D341Med (cell line): ENCODE data around the gene ADAMTS13.
"Not testable (repeated sequence)": the region's sequence is repeated elsewhere in the genome, so short reads cannot be mapped to it uniquely, and the experiment has no call there.

Source experiments
- DNase-seq: peaks from one replicate; pipeline ENCODE4 v3.0.0; 2012; ENCODE audit warnings: low spot score

ADAMTS13 gene

DNA sequence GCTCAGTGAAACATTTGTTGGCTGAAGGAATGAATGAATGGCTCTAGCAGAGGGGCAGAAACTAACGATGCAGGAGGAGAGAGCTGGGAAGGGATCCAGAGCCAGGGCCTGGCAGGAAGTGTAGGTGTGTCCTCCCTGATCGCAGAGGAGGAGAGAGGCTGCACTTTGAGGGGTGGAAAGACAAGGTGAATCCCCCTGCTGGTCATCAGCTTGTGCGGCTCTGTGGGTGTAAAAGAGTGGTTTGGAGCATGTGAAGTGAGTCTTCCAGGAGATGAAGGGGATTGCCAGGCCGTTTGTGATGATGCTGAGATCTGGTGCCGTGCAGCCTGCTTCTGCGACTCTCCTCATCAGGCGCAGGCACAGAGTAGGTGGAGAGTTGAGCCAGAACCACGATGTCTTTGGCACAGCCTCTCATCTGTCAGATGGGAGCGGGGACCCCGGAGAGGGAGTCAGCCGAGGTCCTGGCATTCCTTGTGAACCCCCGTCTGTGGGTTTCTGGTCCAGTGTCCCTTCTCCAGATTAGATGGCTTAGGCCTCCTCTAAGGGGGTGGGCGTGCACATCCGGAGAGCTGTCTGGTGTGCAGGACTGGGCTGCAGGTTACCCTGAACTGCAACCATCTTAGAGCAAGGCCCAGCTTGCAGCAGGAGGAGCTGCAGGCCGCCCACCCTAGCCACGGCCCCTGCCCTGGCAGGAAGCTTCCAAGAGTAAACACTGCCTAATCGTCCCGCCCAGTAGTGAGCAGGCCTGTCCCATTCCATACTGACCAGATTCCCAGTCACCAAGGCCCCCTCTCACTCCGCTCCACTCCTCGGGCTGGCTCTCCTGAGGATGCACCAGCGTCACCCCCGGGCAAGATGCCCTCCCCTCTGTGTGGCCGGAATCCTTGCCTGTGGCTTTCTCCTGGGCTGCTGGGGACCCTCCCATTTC, at the start of gene ADAMTS13:
Gene ADAMTS13, plus strand, starts transcription at position 753 of the 928 bp plus-strand sequence. Its CDS starts 77 bp downstream, at position 830.
- DNase-seq = no peak

DNA sequence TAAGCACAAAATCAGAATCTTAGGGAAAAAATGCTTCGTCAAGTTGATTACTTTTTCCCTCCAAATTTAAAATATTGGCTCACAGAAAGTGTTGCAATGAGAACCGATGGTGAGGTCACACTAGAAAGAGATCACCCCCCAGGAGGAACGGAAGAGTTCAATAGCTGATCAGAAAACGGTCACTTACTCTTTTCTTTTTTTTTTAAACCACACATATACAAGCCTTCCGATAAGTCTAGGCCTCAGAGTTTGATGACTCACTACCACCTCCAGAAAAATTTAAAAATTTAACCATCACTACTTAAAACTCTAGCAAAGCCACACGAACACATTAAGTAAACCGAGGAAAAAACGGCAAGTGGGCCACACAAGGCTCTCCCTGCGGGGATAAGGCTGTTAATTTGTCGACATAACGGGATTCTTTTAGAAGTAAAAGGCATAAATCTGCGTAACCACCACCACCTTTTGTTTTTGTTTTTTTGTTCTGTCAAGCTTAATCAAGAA, 47.5 kb upstream of the ADAMTS13 start:
- no peak for DNase-seq

DNA sequence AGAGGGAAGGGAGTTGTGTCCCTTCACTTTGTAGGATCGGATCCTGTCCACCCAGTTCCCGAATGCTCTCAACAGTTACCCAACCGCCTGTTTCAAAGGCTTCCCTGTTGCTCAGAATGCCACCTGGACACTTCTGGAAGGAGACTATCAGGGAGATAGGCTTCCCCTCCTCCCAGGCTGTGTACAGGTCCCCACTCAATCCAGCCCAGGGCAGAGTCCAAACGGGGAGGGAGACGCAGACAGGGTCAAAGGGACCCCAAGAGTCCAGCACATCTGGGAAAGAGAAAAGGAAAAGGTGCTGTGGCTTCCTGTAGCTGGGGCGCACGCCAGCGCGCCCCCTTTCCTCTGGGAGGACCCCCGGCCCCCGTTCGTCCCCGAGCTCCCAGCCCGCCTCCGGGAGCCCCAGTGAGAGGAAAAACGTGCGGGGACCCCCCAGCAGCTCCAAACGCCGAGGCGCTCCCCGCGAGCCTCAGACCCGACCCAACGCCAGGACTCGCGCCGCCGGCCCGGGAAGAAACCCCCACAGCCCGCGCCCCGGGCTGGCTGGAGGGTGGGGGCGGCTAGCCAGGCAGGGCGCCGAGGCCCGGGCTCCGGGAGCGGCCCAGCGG, 46.9 kb upstream of the ADAMTS13 start:
- peak; percentile 53 for DNase-seq

GRCh38 chr9:133375724-133376654, 46.2 kb upstream of the ADAMTS13 start, which contains the start of the genes STKLD1 and SURF4:
Gene STKLD1, plus strand, starts transcription at chr9:133376366. Its CDS starts 108 bp downstream, at chr9:133376474.
Gene SURF4, minus strand, starts transcription at chr9:133376060. Its CDS starts 91 bp downstream, at chr9:133375969.
- peak; percentile 99 for DNase-seq

GRCh38 chr9:133377280-133377679, 44.9 kb upstream of the ADAMTS13 start:
- DNase-seq = not testable (repeated sequence)

GRCh38 chr9:133377721-133378216, 44.4 kb upstream of the ADAMTS13 start:
- no peak for DNase-seq

GRCh38 chr9:133378408-133378962, 43.7 kb upstream of the ADAMTS13 start:
- DNase-seq = no peak

DNA sequence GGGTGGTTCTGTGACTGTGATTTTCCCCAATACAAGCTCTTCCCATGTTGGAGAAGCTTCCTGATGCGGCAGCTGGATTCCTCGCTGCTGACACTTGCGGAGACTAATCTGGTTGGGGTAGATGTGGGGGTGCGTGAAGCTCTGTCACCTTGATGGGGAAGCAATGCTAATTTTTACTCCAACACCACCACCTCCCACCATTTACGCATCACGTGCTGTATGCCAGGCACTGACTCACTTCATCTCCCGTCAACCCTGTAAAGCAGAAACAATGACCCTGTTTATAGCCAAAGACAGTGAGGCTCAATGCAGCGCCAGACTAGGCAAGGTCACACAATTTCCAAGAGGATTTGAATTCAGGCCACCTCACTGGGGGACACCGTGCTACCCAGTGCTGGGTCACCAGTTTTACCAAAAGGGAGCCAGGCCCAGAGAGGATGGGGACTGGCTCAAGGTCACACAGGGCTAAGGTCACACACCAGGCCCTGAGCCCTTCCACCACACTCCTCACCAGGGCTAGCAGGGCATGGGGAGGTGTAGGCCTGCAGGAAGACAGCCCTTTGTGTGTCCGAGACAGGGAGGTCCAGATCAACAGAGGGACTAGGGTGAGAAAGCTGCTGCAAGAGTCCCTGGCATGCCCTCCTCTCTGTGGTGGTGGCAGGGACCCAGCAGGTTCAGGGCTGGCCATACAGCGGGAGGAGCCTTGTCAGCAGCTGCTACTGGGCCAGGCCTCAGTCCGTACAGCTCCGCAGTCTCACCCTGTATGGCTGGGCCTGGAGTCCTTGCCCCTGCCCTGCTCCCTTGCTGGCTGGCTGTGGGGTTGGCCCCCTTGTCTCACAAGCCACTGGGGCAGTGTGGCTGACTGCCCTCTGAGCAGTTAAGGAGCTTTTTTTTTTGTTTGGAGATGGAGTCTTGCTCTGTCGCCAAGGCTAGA, 42.7 kb upstream of the ADAMTS13 start:
- no peak for DNase-seq

GRCh38 chr9:133380734-133381133, 41.4 kb upstream of the ADAMTS13 start:
- DNase-seq = no peak

DNA sequence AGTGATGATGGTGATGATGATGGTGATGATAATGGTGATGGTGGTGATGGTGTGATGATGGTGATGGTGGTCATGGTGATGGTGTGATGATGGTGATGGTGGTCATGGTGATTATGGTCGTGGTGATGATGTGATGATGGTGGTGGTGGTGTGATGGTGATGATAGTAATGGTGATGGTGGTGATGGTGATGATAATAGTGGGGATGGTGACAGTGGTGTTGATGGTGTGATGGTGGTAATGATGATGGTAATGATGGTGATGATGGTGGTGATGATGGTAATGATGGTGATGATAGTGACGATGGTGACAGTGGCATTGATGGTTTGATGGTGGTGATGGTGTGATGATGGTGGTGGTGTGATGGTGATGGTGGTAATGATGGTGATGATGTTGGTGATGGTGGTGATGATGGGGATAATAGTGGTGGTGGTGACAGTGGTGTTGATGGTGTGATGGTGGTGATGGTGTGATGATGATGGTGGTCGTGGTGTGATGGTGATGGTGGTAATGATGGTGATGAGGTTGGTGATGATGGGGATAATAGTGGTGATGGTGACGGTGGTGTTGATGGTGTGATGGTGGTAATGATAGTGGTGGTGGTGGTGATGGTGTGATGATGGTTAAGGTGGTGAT, 39.5 kb upstream of the ADAMTS13 start:
- DNase-seq = no peak

DNA sequence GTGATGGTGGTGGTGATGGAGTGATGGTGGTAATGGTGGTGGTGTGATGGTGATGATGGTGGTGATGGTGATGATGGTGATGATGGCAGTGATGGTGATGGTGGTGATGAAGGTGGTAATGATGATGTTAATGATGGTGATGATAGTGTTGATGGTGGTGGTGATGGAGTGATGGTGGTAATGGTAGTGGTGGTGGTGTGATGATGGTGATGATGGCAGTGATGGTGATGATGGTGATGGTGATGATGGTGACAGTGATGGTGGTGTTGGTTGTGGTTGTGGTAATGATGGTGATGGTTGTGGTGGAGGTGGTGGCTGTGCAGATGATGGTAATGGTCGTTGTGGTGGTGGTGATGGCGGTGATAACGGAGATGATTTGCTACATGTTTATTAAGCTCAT, 38.7 kb upstream of the ADAMTS13 start:
- no peak for DNase-seq

DNA sequence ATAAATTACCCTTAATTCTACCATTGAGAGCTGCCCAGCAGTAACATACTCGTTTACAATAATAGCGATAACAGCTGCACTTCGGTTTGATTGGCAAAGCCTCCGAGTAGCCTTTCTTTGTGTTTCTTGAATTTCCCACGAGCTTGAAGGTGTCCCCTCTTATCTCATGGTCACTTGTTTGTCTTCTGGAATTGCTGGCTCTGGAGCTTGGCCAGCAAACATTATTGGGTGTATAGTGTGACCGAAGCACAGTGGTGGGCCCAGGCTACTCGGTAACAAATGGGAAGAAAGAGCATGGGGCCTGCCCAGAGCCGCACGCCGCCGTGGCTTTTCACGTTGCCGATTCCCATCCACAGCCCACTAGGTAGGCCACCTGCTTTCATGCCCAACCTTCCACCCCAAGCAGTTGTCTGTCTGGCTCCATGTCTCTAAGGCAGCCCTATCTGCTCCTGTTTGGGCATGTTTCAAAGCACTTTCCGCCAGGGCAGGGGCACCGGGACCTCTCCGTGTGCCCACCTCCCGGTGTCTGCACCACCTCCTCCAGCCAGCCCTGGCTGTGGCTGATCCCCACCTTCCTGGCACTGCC, 37.3 kb upstream of the ADAMTS13 start:
- DNase-seq = no peak

- no peak for DNase-seq
Observed at GRCh38 chr9:133385452-133385851, 36.7 kb upstream of the ADAMTS13 start.

- no peak for DNase-seq
Observed at GRCh38 chr9:133386338-133386737, 35.8 kb upstream of the ADAMTS13 start.

GRCh38 chr9:133387680-133388079, 34.5 kb upstream of the ADAMTS13 start:
- no peak for DNase-seq

DNA sequence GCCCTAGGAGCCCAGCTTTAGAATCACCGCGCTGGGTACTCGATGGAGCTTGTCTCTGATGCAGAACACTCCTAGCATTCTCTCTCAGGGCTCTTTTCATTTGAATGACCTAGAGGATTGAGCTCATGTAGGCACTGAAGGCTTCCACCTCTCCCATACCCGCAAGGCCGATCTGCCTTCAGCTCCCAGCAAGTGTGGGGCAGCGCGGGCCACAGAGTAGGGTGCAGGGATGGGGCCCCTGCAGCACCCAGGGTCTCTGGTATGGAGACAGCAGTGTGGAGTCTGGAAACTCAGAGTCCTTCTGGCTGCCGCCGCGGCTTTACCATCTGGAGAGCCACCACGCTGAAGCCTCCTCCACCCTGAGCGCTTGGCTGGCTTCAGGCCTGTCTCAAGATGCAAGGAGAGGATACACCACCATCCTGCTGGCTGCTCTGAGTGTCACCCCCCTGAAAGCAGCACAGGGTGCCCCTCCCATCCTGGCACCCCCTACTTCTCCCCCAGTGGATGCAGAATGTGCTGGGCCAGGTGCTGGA, 33.1 kb upstream of the ADAMTS13 start:
- no peak for DNase-seq

DNA sequence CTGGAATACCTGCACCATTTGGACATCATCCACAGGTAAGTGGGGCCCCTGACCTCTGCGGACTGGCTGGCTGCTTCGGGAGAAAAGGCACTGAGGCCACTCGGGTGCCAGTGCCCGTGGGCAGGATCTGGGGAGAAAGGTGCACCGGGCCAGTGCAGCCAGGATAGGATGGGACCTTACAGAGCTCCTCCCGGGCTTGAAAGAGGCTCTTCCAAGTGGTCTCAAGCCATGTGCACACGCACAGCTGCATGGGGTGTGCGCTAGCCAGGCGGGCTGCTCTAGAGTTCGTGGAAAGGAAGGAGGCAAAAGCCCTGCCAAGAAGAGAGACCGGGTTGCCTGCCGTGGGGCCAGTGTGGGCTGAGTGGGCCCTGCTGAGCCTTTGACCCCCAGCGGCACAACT, 32.6 kb upstream of the ADAMTS13 start:
- DNase-seq = no peak

- DNase-seq = no peak
Observed at GRCh38 chr9:133390713-133391112, 31.5 kb upstream of the ADAMTS13 start.

DNA sequence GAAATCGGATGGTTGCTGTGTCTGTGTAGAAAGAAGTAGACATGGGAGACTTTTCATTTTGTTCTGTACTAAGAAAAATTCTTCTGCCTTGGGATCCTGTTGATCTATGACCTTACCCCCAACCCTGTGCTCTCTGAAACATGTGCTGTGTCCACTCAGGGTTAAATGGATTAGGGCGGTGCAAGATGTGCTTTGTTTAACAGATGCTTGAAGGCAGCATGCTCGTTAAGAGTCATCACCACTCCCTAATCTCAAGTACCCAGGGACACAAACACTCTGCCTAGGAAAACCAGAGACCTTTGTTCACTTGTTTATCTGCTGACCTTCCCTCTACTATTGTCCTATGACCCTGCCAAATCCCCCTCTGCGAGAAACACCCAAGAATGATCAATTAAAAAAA, 30.7 kb upstream of the ADAMTS13 start:
- not testable (repeated sequence) for DNase-seq
